HCT116 (cell line): ENCODE data around the gene ALG1.

ENCODE experiments used
- EZH2 ChIP-seq: fragments of 200-600 bp; sonication (generic); IDR thresholded peaks from 2 replicates; pipeline ENCODE4 v1.6.1; 2017; ENCODE audit warnings: antibody characterized with exemption, mixed run types
- JUND ChIP-seq: IDR thresholded peaks from 2 replicates; pipeline ENCODE4 v1.6.1; 2012
- MAX ChIP-seq: IDR thresholded peaks from 2 replicates; pipeline ENCODE4 v1.6.1; 2012
- POLR2A ChIP-seq: IDR thresholded peaks from 2 replicates; pipeline ENCODE4 v1.7.0; 2011; ENCODE audit warnings: borderline replicate concordance; ENCODE audit not compliant: insufficient read depth, insufficient read length; ENCODE audit errors: extremely low read depth
- POLR2AphosphoS5 ChIP-seq: IDR thresholded peaks from 2 replicates; pipeline ENCODE4 v1.6.1; 2011; ENCODE audit warnings: mild to moderate bottlenecking, low read depth, low read length, moderate library complexity
- SIN3A ChIP-seq: IDR thresholded peaks from 2 replicates; pipeline ENCODE4 v1.6.1; 2012; ENCODE audit warnings: low read depth
- SP1 ChIP-seq: IDR thresholded peaks from 2 replicates; pipeline ENCODE4 v1.6.1; 2012; ENCODE audit warnings: low read depth
- YY1 ChIP-seq: IDR thresholded peaks from 2 replicates; pipeline ENCODE4 v1.6.1; 2011; ENCODE audit warnings: low read length, low read depth, moderate library complexity, mild to moderate bottlenecking; ENCODE audit not compliant: insufficient replicate concordance; ENCODE audit errors: extremely low read depth
- ZBTB33 ChIP-seq: IDR thresholded peaks from 2 replicates; pipeline ENCODE4 v1.6.1; 2011; ENCODE audit warnings: mild to moderate bottlenecking, low read length, moderate library complexity; ENCODE audit not compliant: insufficient replicate concordance; ENCODE audit errors: extremely low read depth
- ZNF274 ChIP-seq: fragments of 200-500 bp; sonication (Bioruptor generic); IDR thresholded peaks from 2 replicates; pipeline ENCODE4 v1.6.1; 2014; ENCODE audit warnings: mild to moderate bottlenecking, low read depth, low read length, inconsistent platforms
- TF ChIP-seq, protein P1 (sequence below), 3 experiments: fragments of 200-600 bp in 1 of 3; sonication (generic) in 1 of 3; IDR thresholded peaks in 2 of 3; conservative IDR thresholded peaks in 1 of 3; 2 replicates each; pipeline ENCODE4 v1.5.1; 2012 to 2017; ENCODE audit warnings: low read depth in 2 of 3, low read length in 2 of 3, antibody characterized with exemption in 1 of 3, borderline replicate concordance in 1 of 3, control low read depth in 1 of 3, mild to moderate bottlenecking in 1 of 3, mixed read lengths in 1 of 3, mixed run types in 1 of 3, moderate library complexity in 1 of 3; ENCODE audit not compliant: insufficient read depth in 1 of 3

DNA sequence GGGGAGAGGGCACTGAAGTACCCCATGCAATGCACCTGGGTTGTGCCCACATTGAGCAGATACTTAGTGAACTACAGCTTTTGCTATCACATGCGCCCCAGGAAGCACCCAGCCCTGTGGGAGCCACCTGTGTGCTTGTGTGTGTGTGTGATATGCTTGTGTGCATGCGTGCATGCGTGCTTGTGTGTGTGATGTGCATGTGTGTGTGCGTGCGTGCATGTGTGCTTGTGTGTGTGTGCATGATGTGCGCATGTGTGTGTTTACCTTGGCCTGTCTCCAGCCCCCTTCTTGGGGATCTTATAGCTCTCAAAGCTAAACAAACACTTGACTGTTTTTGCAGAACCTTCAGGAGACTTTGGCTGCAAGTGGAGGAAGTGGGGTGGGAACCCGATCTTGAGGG, 6.7 kb upstream of the ALG1 start:
- TF ChIP-seq SIN3A (no peak), YY1 (no peak), ZBTB33 (no peak), POLR2A (no peak), MAX (no peak), JUND (no peak), POLR2AphosphoS5 (no peak), EZH2 (no peak), ZNF274 (no peak), SP1 (no peak)
- TF ChIP-seq, protein P1, sequence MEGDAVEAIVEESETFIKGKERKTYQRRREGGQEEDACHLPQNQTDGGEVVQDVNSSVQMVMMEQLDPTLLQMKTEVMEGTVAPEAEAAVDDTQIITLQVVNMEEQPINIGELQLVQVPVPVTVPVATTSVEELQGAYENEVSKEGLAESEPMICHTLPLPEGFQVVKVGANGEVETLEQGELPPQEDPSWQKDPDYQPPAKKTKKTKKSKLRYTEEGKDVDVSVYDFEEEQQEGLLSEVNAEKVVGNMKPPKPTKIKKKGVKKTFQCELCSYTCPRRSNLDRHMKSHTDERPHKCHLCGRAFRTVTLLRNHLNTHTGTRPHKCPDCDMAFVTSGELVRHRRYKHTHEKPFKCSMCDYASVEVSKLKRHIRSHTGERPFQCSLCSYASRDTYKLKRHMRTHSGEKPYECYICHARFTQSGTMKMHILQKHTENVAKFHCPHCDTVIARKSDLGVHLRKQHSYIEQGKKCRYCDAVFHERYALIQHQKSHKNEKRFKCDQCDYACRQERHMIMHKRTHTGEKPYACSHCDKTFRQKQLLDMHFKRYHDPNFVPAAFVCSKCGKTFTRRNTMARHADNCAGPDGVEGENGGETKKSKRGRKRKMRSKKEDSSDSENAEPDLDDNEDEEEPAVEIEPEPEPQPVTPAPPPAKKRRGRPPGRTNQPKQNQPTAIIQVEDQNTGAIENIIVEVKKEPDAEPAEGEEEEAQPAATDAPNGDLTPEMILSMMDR (IDR thresholded peaks at IDR 0.05 in 2 of 3, conservative IDR thresholded peaks at IDR 0.05 in 1 of 3; ENCODE audit: borderline replicate concordance in 1 of 3, insufficient read depth in 1 of 3, low read depth in 2 of 3, low read length in 2 of 3), result no peak
